Amygdala (tissue), 56 donors: ENCODE measurements around the gene CYB561.
A peak's percentile ranks its signal among the peaks of the same experiment; 100 is the strongest.

Source experiments
- DNase-seq, 56 donors: peaks; one replicate each; lab custom pipeline; 2025; lab: John Stamatoyannopoulos, UW

The CYB561 gene

DNA sequence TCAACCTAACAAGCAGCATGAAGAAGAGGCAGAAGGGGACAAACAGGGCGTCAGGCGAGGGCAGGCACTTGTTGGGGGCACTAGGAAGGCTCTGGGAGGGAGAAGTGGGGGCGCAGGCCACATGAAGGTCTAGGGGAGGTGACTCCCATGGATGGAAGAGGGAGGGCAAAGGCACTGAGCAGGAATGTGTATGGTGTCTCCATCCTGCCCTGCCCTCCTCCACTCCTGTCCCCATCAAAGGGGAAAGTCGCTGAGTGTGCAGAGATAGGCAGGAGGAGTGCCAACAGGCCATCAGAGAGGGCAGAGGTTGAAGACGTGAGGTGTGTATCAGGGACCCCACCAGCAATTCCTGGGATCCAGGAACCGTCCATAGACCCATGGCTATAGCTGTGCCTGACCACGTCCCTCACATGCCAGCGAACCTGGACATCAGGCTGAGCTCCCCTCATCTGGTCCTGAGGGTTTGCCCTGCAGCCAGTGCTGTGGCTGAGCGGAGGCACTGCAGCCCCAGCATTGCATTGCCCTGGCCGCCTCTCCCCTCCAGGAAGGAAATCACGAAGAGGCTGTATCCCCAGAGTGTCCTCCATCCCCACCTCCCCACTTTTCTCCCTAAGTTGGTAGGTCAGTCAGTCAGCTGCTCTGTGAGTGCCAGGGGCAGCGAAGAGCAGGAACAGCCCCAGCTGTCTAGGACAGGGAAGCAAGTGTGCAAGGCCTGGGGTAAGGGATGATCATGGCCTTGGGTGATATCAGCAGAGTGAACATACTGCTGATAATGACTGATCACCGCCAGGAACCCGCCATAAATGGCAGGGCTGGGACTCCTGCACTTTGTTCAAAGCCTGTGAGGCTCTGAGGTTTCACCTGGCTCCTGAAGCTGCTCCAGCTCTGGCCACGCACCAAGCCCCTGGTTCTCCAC, 6.2 kb upstream of the CYB561 start:
- DNase-seq, result no peak

DNA sequence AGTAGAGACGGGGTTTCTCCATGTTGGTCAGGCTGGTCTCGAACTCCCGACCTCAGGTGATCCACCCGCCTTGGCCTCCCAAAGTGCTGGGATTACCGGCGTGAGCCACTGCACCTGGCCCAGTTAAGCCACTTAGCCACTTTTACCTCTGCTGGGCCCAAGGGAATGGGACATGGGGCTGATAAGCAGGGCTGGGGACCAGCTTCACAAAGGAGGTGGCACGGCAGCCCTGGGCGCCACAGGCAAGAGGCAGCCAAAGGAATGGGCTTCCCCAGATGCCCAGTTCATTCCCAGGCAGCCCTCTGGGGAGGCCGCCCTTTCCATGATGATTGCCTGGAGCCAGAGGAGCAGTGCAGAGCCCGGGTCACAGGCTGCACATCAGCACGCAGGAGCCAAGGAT, 5.0 kb upstream of the CYB561 start:
- DNase-seq, result no peak

GRCh38 chr17:63450551-63450950, 4.4 kb upstream of the CYB561 start:
- no peak for DNase-seq

DNA sequence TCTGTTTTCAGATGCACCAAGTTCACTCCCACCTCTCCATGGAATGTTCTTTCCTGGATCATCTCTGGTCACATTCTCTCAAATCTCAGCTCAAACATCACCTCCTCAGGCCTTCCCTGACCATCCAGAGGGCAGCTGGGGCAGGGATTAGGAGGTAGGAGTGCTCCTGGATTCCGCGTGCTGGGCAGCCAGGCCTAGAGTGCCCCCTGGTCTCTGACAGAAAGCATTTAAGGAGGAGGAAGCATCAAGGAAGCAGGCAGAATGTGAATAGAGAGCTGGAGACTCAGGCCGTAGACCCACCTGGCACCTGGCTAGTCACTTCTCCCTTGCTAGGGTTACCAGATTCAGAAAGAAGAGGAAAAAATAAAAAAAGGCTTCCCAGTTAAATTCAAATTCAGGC, 2.5 kb upstream of the CYB561 start:
- DNase-seq, result no peak

- DNase-seq, result no peak
Observed at GRCh38 chr17:63447471-63448009, 1.4 kb upstream of the CYB561 start.

DNA sequence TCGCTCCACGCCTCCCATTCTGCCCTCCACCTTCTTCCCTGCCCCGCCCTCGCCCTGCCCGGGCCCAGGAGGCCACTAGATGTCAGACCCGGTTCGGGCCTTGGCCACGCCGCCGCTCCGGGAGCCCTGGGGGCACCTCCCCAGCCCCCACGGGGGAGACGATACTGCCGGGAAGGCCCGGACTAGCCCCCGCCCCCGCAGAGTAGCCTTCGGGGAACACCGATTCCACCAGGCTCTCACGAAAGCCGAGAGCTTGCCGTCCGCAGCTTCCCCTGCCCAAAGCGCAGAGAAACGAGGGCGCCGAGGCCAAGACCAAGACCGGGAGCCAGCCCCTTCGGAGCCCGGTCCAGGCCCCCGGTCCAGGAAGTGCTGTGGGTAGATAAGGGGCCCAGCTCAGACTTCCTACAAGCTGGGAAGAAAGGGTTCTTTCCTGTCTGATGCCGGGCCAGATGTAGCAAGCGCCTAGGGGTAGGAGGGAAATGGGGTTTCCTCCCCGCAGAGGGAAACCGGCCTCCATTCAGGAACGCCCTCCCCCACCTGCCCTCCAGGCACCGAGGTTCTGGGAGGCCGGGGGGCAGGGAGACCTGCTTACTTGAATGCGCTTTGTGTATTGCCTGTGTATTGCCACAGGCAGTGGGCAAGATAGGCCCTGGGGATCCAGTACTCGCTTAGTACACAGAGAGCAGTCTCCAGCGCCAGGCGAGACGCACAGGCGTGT, 806 bp upstream of the CYB561 start:
- peak in 14 of 56 donors; percentile 10 to 46 (median 20) for DNase-seq

DNA sequence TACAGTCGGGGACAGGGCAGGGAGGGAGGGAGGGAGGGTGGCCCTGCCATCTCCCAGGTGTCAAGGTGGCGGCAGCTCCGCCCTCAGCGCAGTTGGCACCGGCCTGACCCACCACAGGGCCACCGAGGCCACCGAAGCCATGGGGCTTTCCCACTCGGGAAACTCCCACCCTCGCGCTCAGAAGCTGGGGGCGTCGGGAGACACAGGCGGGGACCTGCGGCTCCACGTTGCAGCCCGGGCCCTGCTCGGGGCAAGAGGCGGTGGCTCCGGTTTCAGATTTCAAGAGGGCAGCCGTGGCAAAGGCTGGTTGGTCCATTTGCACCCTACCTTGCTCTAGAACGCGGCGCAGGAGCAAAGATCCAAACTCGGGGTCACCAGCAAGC, 544 bp downstream of the CYB561 start:
- no peak for DNase-seq

- DNase-seq, result no peak
Observed at GRCh38 chr17:63445065-63445464, 1.0 kb downstream of the CYB561 start.

DNA sequence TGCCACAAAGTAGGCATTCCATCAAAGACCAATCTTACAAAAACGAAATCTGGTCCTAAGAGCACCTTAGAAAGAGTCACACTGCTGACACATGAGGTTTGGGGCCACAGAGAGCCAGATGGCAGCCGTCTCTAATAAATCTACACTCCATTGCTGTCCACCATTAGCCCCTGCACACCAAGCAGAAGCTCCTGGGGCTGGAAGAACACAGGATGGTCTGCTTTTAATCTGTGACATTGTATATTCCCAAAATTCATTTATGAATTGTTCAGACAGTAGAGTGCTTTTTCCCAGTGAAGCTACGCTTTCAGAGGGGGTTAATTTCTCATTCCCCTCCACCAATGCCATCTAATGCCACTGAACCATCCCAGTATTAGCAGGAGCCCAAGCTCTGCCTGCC, 1.6 kb downstream of the CYB561 start:
- DNase-seq, result no peak

GRCh38 chr17:63443053-63443452, 3.1 kb downstream of the CYB561 start:
- no peak for DNase-seq

DNA sequence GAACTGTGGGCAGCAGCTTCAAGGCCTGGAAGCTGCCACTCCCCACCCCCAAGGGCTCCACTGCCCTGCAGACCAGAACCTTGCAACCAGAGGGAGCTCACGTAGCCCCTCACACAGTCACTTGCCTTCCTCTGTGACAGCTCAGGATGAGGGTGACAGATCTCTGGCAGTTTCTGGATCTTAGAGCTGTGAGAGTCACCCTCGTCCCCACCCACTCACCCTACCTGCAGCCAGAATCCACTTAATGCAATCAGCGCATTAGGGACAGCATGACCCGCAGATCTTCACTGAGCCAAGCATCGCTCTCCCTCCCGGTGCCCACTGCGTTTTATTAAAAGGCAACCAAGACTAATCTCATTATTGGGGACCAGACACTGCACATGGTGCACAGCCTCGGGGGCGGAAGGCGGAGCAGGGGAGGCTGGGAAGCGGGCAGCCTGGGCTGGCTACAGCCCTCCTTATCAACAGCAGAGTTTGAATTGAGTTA, 3.5 kb downstream of the CYB561 start:
- DNase-seq, result no peak

- DNase-seq, result no peak
Observed at GRCh38 chr17:63442074-63442473, 4.0 kb downstream of the CYB561 start.

DNA sequence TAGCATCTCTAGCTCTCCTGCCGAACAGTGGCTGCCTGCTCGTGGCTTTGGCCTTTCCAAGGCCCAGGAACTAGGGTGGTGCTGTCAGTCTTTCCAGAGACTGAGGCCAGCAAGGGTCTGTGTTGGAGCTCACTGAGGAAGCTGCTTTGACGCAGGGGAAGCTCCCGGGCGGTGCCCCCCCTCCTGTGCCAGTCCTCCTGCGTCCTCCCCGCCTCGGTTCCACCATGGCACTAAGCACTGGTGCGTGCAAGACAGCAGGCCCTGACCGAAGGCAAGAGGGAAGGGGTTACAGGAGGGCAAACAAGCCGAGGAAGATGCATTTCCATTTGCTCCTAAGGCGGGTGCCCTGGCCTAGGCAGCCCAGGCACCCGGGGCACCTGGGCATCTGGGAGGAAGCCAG, 4.5 kb downstream of the CYB561 start:
- no peak for DNase-seq

- no peak for DNase-seq
Observed at GRCh38 chr17:63440770-63441335, 5.3 kb downstream of the CYB561 start.

- DNase-seq, result no peak
Observed at GRCh38 chr17:63440127-63440769, 5.9 kb downstream of the CYB561 start.

DNA sequence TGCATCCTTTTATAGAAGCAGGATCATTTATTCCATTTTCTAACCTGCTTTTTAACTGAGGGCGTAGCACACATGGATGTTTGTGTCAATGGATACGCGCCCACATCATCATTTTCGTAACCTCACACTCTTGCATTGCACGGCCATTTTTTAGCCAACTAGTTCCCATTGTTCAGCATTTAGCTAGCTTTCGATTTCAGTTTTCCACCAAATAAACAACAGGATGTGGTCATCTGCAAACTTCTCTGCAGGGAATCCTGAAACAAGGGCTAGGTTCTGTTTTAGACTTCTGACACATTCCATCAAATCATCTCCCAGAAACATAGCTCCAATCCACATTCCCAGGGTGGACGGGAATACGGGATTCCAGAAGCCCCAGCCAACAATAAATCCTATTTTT, 6.4 kb downstream of the CYB561 start:
- no peak for DNase-seq

GRCh38 chr17:63438092-63439051, 7.7 kb downstream of the CYB561 start:
- DNase-seq, result no peak

GRCh38 chr17:63437287-63438091, 8.6 kb downstream of the CYB561 start:
- peak in 1 of 56 donors; percentile 20 for DNase-seq
